Right lobe of liver (tissue), 6 donors: ENCODE results near the gene MYO18A. TPM values are rescaled to one million over a fixed set of nuclear protein-coding genes. Genes with fewer than 3 reads are reported as not detected.

ENCODE experiments used
- ATAC-seq, 4 donors: fragments of 200-7000 bp; cut with Tn5 transposase; one replicate each; pipeline ENCODE4 v1.9.1; 2020; ENCODE audit warnings: mild to moderate bottlenecking in 4 of 4, moderate library complexity in 4 of 4
- DNase-seq, 3 donors: peaks; one replicate each; pipeline ENCODE4 v3.0.0-alpha.2; 2020
- H3K27ac ChIP-seq, 3 donors: fragments of 200-600 bp; one replicate each; pipeline ENCODE4 v1.8.0; 2022
- H3K27me3 ChIP-seq, 2 donors: fragments of 200-600 bp; one replicate each; pipeline ENCODE4 v1.8.0; 2022
- H3K36me3 ChIP-seq, 4 donors: fragments of 200-600 bp; sonication (generic) in 1 of 4; one replicate each; pipeline versions ENCODE4 v1.5.1 to v1.8.0; 2017 to 2022; ENCODE audit warnings: control low read depth in 1 of 4
- H3K4me1 ChIP-seq, 4 donors: fragments of 200-600 bp; sonication (generic) in 1 of 4; one replicate each; pipeline versions ENCODE4 v1.5.1 to v1.8.0; 2017 to 2022; ENCODE audit warnings: control low read depth in 1 of 4
- H3K4me3 ChIP-seq, 3 donors: fragments of 200-600 bp; one replicate each; pipeline ENCODE4 v1.8.0; 2022
- H3K9me3 ChIP-seq, 4 donors: fragments of 200-600 bp; sonication (generic) in 1 of 4; one replicate each; pipeline versions ENCODE4 v1.5.1 to v1.8.0; 2017 to 2022; ENCODE audit warnings: control low read depth in 1 of 4
- CTCF ChIP-seq, 4 donors: fragments of 200-600 bp in 3 of 4; fragments of 450-650 bp in 1 of 4; IDR thresholded peaks; one replicate each; pipeline versions ENCODE4 v1.5.1 to v1.8.0; 2016 to 2022; ENCODE audit warnings: antibody characterized with exemption in 4 of 4, mild to moderate bottlenecking in 2 of 4
- POLR2A ChIP-seq: fragments of 450-650 bp; IDR thresholded peaks from one replicate; pipeline ENCODE4 v1.6.1; 2017; ENCODE audit warnings: antibody characterized with exemption, mild to moderate bottlenecking
- WGBS: methylation state at CpG from one replicate; pipeline ENCODE4 v1.1.6; 2018; ENCODE audit warnings: low coverage, low lambda C conversion rate; ENCODE audit not compliant: insufficient coverage; ENCODE audit errors: missing lambda C conversion rate; 5-methylcytosine and 5-hydroxymethylcytosine counted together
- intact Hi-C, 2 donors: fragments of 100-400 bp; cut with DNase I; formaldehyde crosslinking; loops; one replicate each; pipeline versions ENCODE4 v1.11.2 to v1.14.1; 2022
- total RNA-seq, 6 experiments: library from RNA; depleted of rRNA in 2 of 6; stranded (reverse); fragments of >200 nt in 2 of 6; fragmentation: NEBNext Ultra II Directional in 3 of 6; extraction: Animal tissue kit (Norgen Biotek cat#: 25700) in 3 of 6; gene quantifications; one replicate each; pipeline versions ENCODE4 v1.1.0 to v1.2.4, GENCODE V29; 2016 to 2023
- donor health status: DM: no; HTN: yes; CAD: no.
- donor health status: DM: no; HTN: no; CAD: no.
- donor health status: DM: no; HTN: no; CAD: no.
- donor health status: DM: no; HTN: yes; CAD: no.
- donor health status: DM: no; HTN: yes; CAD: no.

MYO18A gene
- total RNA-seq, 6 experiments from 2014 or later = 50.1 to 98.2 (median 81.8) TPM

- no peak overlapping the region for H3K4me3 ChIP-seq
- no peak for DNase-seq
- H3K36me3 ChIP-seq = peaks cover 0 to 32% (median 9%) of the 10 kb centered on the region in 4 donors
- intact Hi-C loops = no loop called here
- ATAC-seq = peak in 1 of 4 donors; percentile 17
- H3K27ac ChIP-seq = no peak overlapping the region
- peaks cover 0 to 9% (median 0%) of the 10 kb centered on the region in 4 donors for H3K4me1 ChIP-seq
- H3K9me3 ChIP-seq = no peaks in the 10 kb centered on the region
- WGBS = 62% methylated on average over 4 of the region's 7 CpGs
- TF ChIP-seq CTCF (IDR thresholded peaks at IDR 0.05) = no peak
- no peak for TF ChIP-seq POLR2A
- H3K27me3 ChIP-seq = no peaks in the 10 kb centered on the region
Measured at GRCh38 chr17:29076722-29077121, 103.5 kb downstream of the MYO18A start.

GRCh38 chr17:29076087-29076486 lies 104.1 kb downstream of the MYO18A start:
- no peak for TF ChIP-seq CTCF (IDR thresholded peaks at IDR 0.05)
- TF ChIP-seq POLR2A = no peak
- DNase-seq (no peak), ATAC-seq (no peak)
- Histone ChIP-seq H3K36me3 (peaks cover 0 to 26% (median 8%) of the 10 kb centered on the region in 4 donors), H3K27me3 (no peaks in the 10 kb centered on the region), H3K9me3 (no peaks in the 10 kb centered on the region), H3K4me1 (peaks cover 0 to 9% (median 0%) of the 10 kb centered on the region in 4 donors), H3K27ac (no peak overlapping the region), H3K4me3 (no peak overlapping the region)
- WGBS = 51% methylated on average over 6 of the region's 6 CpGs
- intact Hi-C loops = no loop called here

GRCh38 chr17:29074488-29074887 lies 105.7 kb downstream of the MYO18A start:
- peaks cover 0 to 10% (median 2%) of the 10 kb centered on the region in 4 donors for H3K36me3 ChIP-seq
- H3K4me1 ChIP-seq = peaks cover 0 to 9% (median 0%) of the 10 kb centered on the region in 4 donors
- intact Hi-C loops = no loop called here
- H3K27ac ChIP-seq = no peak overlapping the region
- 86% methylated on average over 4 of the region's 12 CpGs for WGBS
- ATAC-seq = no peak
- DNase-seq = no peak
- H3K9me3 ChIP-seq = no peaks in the 10 kb centered on the region
- H3K4me3 ChIP-seq = no peak overlapping the region
- no peaks in the 10 kb centered on the region for H3K27me3 ChIP-seq
- TF ChIP-seq POLR2A (no peak), CTCF (IDR thresholded peaks at IDR 0.05) (no peak)

- intact Hi-C loops = no loop called here
- ATAC-seq (no peak), DNase-seq (no peak)
- Histone ChIP-seq H3K4me1 (peaks cover 0 to 9% (median 0%) of the 10 kb centered on the region in 4 donors), H3K36me3 (peaks cover 0 to 5% (median 0%) of the 10 kb centered on the region in 4 donors), H3K9me3 (no peaks in the 10 kb centered on the region), H3K27me3 (no peaks in the 10 kb centered on the region), H3K27ac (no peak overlapping the region), H3K4me3 (no peak overlapping the region)
- no peak for TF ChIP-seq CTCF (IDR thresholded peaks at IDR 0.05)
- TF ChIP-seq POLR2A = no peak
- WGBS = 62% methylated on average over 3 of the region's 4 CpGs
Measured at GRCh38 chr17:29073520-29073919, 106.7 kb downstream of the MYO18A start.

- WGBS = 86% methylated on average over 2 of the region's 2 CpGs
- no peak overlapping the region for H3K27ac ChIP-seq
Measured at GRCh38 chr17:29073045-29073444, 107.2 kb downstream of the MYO18A start.

More at GRCh38 chr17:29073045-29073444, 107.2 kb downstream of the MYO18A start:
- intact Hi-C loops = no loop called here
- TF ChIP-seq CTCF (IDR thresholded peaks at IDR 0.05) = no peak
- TF ChIP-seq POLR2A = no peak
- ATAC-seq (no peak), DNase-seq (no peak)
- Histone ChIP-seq H3K9me3 (no peaks in the 10 kb centered on the region), H3K4me3 (no peak overlapping the region), H3K27me3 (no peaks in the 10 kb centered on the region), H3K36me3 (peaks cover 0 to under 1% (median 0%) of the 10 kb centered on the region in 4 donors), H3K4me1 (peaks cover 0 to 9% (median 0%) of the 10 kb centered on the region in 4 donors)
